HepG2 (cell line): ENCODE results near the gene MUC4. TPM values are rescaled to one million over a fixed set of nuclear protein-coding genes. Genes with fewer than 3 reads are reported as not detected.

Source experiments
- DZIP1 ChIP-seq: sonication (generic); formaldehyde crosslinking; IDR thresholded peaks from 2 replicates; pipeline ENCODE4 v1.5.0; 2020; ENCODE audit warnings: mild to moderate bottlenecking, missing genetic modification reagents
- GATAD2A ChIP-seq: IDR thresholded peaks from 2 replicates; pipeline ENCODE4 v1.6.1; 2016
- KLF6 ChIP-seq: IDR thresholded peaks from 2 replicates; pipeline ENCODE4 v1.8.0; 2016; ENCODE audit warnings: missing biosample characterization, missing genetic modification reagents
- TBX3 ChIP-seq: fragments of 450-650 bp; IDR thresholded peaks from 2 replicates; pipeline ENCODE4 v1.6.1; 2017; ENCODE audit warnings: antibody characterized with exemption, mild to moderate bottlenecking, inconsistent platforms, borderline replicate concordance
- ZEB1 ChIP-seq: IDR thresholded peaks from 2 replicates; pipeline ENCODE4 v1.6.1; 2012; ENCODE audit warnings: mild to moderate bottlenecking, low read depth, inconsistent platforms; ENCODE audit not compliant: insufficient replicate concordance
- ZNF431 ChIP-seq: sonication (generic); formaldehyde crosslinking; IDR thresholded peaks from 2 replicates; pipeline ENCODE4 v1.9.0; 2022; ENCODE audit warnings: missing genetic modification reagents, low read depth, mild to moderate bottlenecking, borderline replicate concordance
- ZNF660 ChIP-seq: sonication (generic); formaldehyde crosslinking; IDR thresholded peaks from 2 replicates; pipeline ENCODE4 v1.5.1; 2020; ENCODE audit warnings: mild to moderate bottlenecking, low read depth, missing genetic modification reagents, borderline replicate concordance
- ZNF768 ChIP-seq: sonication (generic); formaldehyde crosslinking; IDR thresholded peaks from 2 replicates; pipeline ENCODE4 v1.4.0; 2020; ENCODE audit warnings: missing genetic modification reagents
- polyA plus RNA-seq, 8 experiments: library from polyadenylated mRNA; depleted of rRNA in 3 of 8; stranded (reverse) in 7 of 8; unstranded in 1 of 8; fragments of >200 nt; fragmentation: Illumina TruSeq in 4 of 8; extraction: Trizol in 4 of 8; gene quantifications; 2 replicates each; pipeline versions ENCODE4 v1.2.1 to v1.2.3, GENCODE V29; 2011 to 2016; ENCODE audit warnings: low read depth in 4 of 8, missing spikeins in 1 of 8, mixed read lengths in 1 of 8; ENCODE audit not compliant: insufficient read depth in 1 of 8
- total RNA-seq, 5 experiments: library from RNA; depleted of rRNA; stranded (reverse); fragments of >200 nt; fragmentation: Illumina TruSeq; extraction: Trizol; gene quantifications; 2 replicates each; pipeline ENCODE4 v1.2.3, GENCODE V29; 2016; ENCODE audit warnings: low read depth in 1 of 5
- TF ChIP-seq, protein P1 (sequence below): sonication (generic); formaldehyde crosslinking; IDR thresholded peaks from 2 replicates; pipeline ENCODE4 v1.4.0; 2020; ENCODE audit warnings: missing genetic modification reagents, borderline replicate concordance

MUC4 gene
- total and polyA plus RNA-seq, 2 of the 13 experiments (the other 11 are each of a cell fraction or from before 2014, with no cell fraction given) = not detected

DNA sequence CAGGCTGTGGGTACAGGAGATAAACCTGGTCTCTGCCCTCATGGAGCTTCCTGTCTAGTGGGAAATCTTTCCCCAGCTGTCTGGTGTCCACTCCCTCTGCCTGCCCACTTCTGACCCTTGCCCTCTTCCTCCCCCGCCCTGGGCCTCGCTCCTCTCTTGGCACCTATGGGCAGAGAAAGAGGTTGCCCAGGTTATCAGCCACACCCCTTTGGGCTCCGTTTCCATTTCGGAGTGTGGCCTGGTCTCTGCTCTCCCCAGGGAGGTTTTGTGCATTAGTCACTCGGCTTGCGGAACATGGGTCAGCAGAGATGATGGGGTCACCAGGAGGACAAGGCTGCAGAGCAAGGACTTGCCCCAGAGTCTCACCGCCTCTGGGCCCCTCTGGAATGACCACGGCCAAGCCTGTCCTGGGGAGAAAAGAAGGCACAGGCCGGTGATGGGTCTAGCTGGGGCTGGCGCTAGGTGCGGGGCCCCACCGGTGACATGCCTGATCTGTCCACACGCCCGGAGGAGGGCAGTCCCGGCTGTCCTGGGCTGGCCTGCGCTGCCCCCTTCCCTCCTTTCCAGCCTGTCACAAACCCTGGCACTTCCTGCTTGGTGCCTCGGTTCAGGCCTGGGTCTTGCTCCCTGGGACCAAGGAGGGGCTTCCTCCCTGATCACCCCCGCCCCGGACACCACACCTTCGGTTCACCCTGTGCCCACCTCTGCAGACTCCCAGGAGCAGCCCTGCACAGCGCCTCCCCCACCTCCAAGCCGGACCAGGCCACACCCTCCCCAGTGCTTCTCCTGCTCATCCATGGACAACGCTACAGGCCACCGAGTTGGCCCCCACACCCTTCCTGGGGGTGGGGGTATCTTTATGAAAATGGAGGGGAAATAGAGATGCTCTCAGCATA, 35.6 kb upstream of the MUC4 start (continued):
- TF ChIP-seq ZEB1 (no peak), ZNF660 (CRISPR knock-in tag) (no peak), ZNF768 (CRISPR knock-in tag) (0 out of 2 replicates have a peak, but pooled peaks have one; percentile 18), GATAD2A (peak; percentile 22; the same call in 1 of the 2 replicates), ZNF431 (no peak), TBX3 (no peak), KLF6 (CRISPR knock-in tag) (no peak), DZIP1 (CRISPR knock-in tag) (no peak)
- TF ChIP-seq, protein P1, sequence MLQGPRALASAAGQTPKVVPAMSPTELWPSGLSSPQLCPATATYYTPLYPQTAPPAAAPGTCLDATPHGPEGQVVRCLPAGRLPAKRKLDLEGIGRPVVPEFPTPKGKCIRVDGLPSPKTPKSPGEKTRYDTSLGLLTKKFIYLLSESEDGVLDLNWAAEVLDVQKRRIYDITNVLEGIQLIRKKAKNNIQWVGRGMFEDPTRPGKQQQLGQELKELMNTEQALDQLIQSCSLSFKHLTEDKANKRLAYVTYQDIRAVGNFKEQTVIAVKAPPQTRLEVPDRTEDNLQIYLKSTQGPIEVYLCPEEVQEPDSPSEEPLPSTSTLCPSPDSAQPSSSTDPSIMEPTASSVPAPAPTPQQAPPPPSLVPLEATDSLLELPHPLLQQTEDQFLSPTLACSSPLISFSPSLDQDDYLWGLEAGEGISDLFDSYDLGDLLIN (CRISPR knock-in tag) = no peak
- TF ChIP-seq, all 625 proteins: peak for 58
